Pulmonary artery endothelial cell (primary cell): ENCODE data around the gene MCL1. TPM values are rescaled to one million over a fixed set of nuclear protein-coding genes. Genes with fewer than 3 reads are reported as not detected.
"Not testable (repeated sequence)": the region's sequence is repeated elsewhere in the genome, so short reads cannot be mapped to it uniquely, and the experiment has no call there.

Source experiments
- DNase-seq: peaks from one replicate; pipeline ENCODE4 v3.0.0-alpha.2; 2011; ENCODE audit warnings: low read depth, low spot score
- total RNA-seq: library from RNA; depleted of rRNA; stranded (reverse); fragments of >200 nt; gene quantifications from 2 replicates; pipeline ENCODE4 v1.2.3, GENCODE V29; 2014

MCL1 gene
- total RNA-seq, 1 donor from 2014 or later, result 227 TPM

GRCh38 chr1:150572918-150573647 lies 6.3 kb downstream of the MCL1 start:
- no peak for DNase-seq

- no peak for DNase-seq
Measured at GRCh38 chr1:150568594-150568966, 10.8 kb downstream of the MCL1 start.

GRCh38 chr1:150567717-150568593 lies 11.5 kb downstream of the MCL1 start:
- peak; percentile 92 for DNase-seq

GRCh38 chr1:150567341-150567716 lies 12.1 kb downstream of the MCL1 start:
- no peak for DNase-seq

GRCh38 chr1:150566589-150567340 lies 12.6 kb downstream of the MCL1 start:
- DNase-seq, result no peak

GRCh38 chr1:150565240-150565991 lies 14.0 kb downstream of the MCL1 start:
- DNase-seq, result not testable (repeated sequence)

- DNase-seq, result no peak
Measured at GRCh38 chr1:150564051-150564991, 15.1 kb downstream of the MCL1 start.

GRCh38 chr1:150563340-150564038 lies 15.9 kb downstream of the MCL1 start:
- DNase-seq, result no peak

- no peak for DNase-seq
Measured at GRCh38 chr1:150562446-150563339, 16.7 kb downstream of the MCL1 start.

GRCh38 chr1:150561974-150562445 lies 17.4 kb downstream of the MCL1 start:
- peak; percentile 89 for DNase-seq

GRCh38 chr1:150561254-150561973 lies 18.0 kb downstream of the MCL1 start:
- DNase-seq, result peak; percentile 98

- no peak for DNase-seq
Measured at GRCh38 chr1:150560576-150561253, 18.7 kb downstream of the MCL1 start.

- no peak for DNase-seq
Measured at GRCh38 chr1:150560011-150560438, 19.4 kb downstream of the MCL1 start.

GRCh38 chr1:150559656-150560010 lies 19.8 kb downstream of the MCL1 start:
- no peak for DNase-seq

- DNase-seq, result no peak
Measured at GRCh38 chr1:150558761-150559655, 20.4 kb downstream of the MCL1 start.

GRCh38 chr1:150558303-150558704 lies 21.1 kb downstream of the MCL1 start:
- no peak for DNase-seq
